ENCODE data around the gene SPHK2.

GRCh38 chr19:48616491-48617056, 2.7 kb upstream of the SPHK2 start:
- no peak for TF ChIP-seq EZH2phosphoT487 (IDR thresholded peaks at IDR 0.05)
- TF ChIP-seq CTCF (IDR thresholded peaks at IDR 0.05): no peak
